ENCODE results near the gene ZSCAN25. TPM values are rescaled to one million over a fixed set of nuclear protein-coding genes. Genes with fewer than 3 reads are reported as not detected.

ZSCAN25 gene
- total and polyA plus RNA-seq, 2 of the 13 experiments (the other 11 are each of a cell fraction or from before 2014, with no cell fraction given) = 12.1 to 16.8 TPM

DNA sequence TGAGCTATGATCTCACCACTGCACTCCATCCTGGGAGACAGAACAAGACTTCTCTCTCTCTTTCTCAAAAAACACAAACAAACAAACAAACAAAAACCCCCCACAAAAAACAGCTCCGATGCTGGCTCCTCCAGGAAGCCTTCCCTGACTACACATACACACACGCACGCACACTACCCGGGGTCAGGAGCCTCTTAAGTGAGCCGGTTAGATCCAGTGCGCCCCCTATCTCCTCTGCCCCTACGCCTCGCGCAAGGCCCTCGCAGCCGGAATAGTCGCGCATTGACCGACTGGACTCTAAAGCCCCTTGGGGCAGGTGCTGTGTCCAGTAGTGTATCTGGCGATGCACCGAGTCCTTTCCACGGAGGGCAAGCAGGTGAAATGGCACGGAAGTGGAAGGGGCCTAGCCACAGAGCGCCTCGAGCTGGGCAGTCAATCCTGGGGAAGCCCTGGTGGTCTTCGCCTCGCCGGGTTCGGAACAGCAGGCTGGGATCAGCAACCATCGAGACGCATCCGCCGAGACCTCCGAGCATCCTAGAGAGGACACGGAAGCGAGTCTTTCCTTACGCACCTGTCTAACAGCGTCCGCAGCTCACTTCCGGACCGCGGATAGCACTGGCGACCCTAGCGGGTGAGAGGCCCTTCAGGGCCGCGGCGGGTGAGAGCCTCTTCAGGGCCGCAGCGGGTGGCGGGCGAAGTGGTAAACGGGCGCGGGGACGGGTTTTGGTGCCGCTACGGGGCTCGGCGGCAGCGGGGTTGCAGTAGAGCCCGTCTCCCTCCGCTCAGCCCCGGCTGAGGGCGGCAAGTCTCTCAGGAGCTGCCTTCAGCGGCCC, at the start of gene ZSCAN25 (continued):
- TF ChIP-seq, protein P1, sequence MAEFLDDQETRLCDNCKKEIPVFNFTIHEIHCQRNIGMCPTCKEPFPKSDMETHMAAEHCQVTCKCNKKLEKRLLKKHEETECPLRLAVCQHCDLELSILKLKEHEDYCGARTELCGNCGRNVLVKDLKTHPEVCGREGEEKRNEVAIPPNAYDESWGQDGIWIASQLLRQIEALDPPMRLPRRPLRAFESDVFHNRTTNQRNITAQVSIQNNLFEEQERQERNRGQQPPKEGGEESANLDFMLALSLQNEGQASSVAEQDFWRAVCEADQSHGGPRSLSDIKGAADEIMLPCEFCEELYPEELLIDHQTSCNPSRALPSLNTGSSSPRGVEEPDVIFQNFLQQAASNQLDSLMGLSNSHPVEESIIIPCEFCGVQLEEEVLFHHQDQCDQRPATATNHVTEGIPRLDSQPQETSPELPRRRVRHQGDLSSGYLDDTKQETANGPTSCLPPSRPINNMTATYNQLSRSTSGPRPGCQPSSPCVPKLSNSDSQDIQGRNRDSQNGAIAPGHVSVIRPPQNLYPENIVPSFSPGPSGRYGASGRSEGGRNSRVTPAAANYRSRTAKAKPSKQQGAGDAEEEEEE (CRISPR knock-in tag; IDR thresholded peaks at IDR 0.05; ENCODE audit: borderline replicate concordance) = no peak
- no peak for TF ChIP-seq CBX2 (IDR thresholded peaks at IDR 0.05; ENCODE audit: low read depth, low read length)
- TF ChIP-seq CBX2 (CRISPR knock-in tag; IDR thresholded peaks at IDR 0.05; ENCODE audit: low read depth) = no peak
- no peak for TF ChIP-seq ZNF564 (CRISPR knock-in tag; IDR thresholded peaks at IDR 0.05)
- TF ChIP-seq ZNF772 (CRISPR knock-in tag; IDR thresholded peaks at IDR 0.05) = no peak; the same call in 1 of the 2 replicates
- TF ChIP-seq KLF11 (CRISPR knock-in tag; IDR thresholded peaks at IDR 0.05) = 0 out of 2 replicates have a peak, but pooled peaks have one; percentile 52
- TF ChIP-seq, protein P2, sequence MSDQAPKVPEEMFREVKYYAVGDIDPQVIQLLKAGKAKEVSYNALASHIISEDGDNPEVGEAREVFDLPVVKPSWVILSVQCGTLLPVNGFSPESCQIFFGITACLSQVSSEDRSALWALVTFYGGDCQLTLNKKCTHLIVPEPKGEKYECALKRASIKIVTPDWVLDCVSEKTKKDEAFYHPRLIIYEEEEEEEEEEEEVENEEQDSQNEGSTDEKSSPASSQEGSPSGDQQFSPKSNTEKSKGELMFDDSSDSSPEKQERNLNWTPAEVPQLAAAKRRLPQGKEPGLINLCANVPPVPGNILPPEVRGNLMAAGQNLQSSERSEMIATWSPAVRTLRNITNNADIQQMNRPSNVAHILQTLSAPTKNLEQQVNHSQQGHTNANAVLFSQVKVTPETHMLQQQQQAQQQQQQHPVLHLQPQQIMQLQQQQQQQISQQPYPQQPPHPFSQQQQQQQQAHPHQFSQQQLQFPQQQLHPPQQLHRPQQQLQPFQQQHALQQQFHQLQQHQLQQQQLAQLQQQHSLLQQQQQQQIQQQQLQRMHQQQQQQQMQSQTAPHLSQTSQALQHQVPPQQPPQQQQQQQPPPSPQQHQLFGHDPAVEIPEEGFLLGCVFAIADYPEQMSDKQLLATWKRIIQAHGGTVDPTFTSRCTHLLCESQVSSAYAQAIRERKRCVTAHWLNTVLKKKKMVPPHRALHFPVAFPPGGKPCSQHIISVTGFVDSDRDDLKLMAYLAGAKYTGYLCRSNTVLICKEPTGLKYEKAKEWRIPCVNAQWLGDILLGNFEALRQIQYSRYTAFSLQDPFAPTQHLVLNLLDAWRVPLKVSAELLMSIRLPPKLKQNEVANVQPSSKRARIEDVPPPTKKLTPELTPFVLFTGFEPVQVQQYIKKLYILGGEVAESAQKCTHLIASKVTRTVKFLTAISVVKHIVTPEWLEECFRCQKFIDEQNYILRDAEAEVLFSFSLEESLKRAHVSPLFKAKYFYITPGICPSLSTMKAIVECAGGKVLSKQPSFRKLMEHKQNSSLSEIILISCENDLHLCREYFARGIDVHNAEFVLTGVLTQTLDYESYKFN (CRISPR knock-in tag; conservative IDR thresholded peaks at IDR 0.05) = peak; percentile 78
- TF ChIP-seq NFE2L1 (CRISPR knock-in tag; IDR thresholded peaks at IDR 0.05; ENCODE audit: borderline replicate concordance) = no peak
- TF ChIP-seq, protein P3, sequence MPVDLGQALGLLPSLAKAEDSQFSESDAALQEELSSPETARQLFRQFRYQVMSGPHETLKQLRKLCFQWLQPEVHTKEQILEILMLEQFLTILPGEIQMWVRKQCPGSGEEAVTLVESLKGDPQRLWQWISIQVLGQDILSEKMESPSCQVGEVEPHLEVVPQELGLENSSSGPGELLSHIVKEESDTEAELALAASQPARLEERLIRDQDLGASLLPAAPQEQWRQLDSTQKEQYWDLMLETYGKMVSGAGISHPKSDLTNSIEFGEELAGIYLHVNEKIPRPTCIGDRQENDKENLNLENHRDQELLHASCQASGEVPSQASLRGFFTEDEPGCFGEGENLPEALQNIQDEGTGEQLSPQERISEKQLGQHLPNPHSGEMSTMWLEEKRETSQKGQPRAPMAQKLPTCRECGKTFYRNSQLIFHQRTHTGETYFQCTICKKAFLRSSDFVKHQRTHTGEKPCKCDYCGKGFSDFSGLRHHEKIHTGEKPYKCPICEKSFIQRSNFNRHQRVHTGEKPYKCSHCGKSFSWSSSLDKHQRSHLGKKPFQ (CRISPR knock-in tag; IDR thresholded peaks at IDR 0.05; ENCODE audit: insufficient replicate concordance) = peak; percentile 92
- TF ChIP-seq, protein P4, sequence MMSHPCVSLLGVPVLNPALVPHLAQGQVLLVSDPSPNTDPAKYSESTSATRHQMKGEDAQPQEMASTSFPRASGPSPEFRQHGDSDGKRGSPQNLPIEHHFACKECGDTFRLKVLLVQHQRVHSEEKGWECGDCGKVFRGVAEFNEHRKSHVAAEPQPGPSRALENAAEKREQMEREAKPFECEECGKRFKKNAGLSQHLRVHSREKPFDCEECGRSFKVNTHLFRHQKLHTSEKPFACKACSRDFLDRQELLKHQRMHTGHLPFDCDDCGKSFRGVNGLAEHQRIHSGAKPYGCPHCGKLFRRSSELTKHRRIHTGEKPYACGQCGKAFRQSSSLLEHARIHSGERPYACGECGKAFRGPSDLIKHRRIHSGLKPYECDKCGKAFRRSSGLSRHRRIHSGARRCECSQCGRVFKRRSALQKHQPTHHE (CRISPR knock-in tag; IDR thresholded peaks at IDR 0.05; ENCODE audit: borderline replicate concordance) = peak; percentile 97
- TF ChIP-seq SUZ12 (IDR thresholded peaks at IDR 0.05; ENCODE audit: low read depth, low read length) = no peak
- TF ChIP-seq, protein P5, sequence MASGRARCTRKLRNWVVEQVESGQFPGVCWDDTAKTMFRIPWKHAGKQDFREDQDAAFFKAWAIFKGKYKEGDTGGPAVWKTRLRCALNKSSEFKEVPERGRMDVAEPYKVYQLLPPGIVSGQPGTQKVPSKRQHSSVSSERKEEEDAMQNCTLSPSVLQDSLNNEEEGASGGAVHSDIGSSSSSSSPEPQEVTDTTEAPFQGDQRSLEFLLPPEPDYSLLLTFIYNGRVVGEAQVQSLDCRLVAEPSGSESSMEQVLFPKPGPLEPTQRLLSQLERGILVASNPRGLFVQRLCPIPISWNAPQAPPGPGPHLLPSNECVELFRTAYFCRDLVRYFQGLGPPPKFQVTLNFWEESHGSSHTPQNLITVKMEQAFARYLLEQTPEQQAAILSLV (CRISPR knock-in tag; IDR thresholded peaks at IDR 0.05; ENCODE audit: borderline replicate concordance) = peak; percentile 44; the same call in 1 of the 2 replicates
- TF ChIP-seq WIZ (CRISPR knock-in tag; IDR thresholded peaks at IDR 0.05) = no peak; the same call in 1 of the 2 replicates
- no peak for TF ChIP-seq ZNF326 (CRISPR knock-in tag; IDR thresholded peaks at IDR 0.05; ENCODE audit: borderline replicate concordance)
- TF ChIP-seq SP140L (CRISPR knock-in tag; IDR thresholded peaks at IDR 0.05; ENCODE audit: borderline replicate concordance) = no peak
- TF ChIP-seq SIN3A (IDR thresholded peaks at IDR 0.05; ENCODE audit: borderline replicate concordance, low read depth, low read length) = peak; percentile 76; the same call in 1 of the 2 replicates
- TF ChIP-seq, protein P6, sequence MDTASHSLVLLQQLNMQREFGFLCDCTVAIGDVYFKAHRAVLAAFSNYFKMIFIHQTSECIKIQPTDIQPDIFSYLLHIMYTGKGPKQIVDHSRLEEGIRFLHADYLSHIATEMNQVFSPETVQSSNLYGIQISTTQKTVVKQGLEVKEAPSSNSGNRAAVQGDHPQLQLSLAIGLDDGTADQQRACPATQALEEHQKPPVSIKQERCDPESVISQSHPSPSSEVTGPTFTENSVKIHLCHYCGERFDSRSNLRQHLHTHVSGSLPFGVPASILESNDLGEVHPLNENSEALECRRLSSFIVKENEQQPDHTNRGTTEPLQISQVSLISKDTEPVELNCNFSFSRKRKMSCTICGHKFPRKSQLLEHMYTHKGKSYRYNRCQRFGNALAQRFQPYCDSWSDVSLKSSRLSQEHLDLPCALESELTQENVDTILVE (CRISPR knock-in tag; IDR thresholded peaks at IDR 0.05) = 0 out of 2 replicates have a peak, but pooled peaks have one; percentile 59

Measured in HepG2 (cell line).